Left kidney (tissue), 2 donors: Measurements from ENCODE around the gene ABTB2. TPM values are rescaled to one million over a fixed set of nuclear protein-coding genes. Genes with fewer than 3 reads are reported as not detected.

Experiments used
- DNase-seq: peaks from one replicate; pipeline ENCODE4 v3.0.0-alpha.2; 2013
- polyA plus RNA-seq: library from polyadenylated mRNA; unstranded; fragments of 120-200 nt; gene quantifications from one replicate; pipeline ENCODE4 v1.2.1, GENCODE V29; 2013; ENCODE audit not compliant: insufficient read length

Gene ABTB2
- polyA plus RNA-seq, 1 donor = 7.7 TPM

GRCh38 chr11:34150494-34151151, 207.2 kb downstream of the ABTB2 start:
- no peak for DNase-seq

DNA sequence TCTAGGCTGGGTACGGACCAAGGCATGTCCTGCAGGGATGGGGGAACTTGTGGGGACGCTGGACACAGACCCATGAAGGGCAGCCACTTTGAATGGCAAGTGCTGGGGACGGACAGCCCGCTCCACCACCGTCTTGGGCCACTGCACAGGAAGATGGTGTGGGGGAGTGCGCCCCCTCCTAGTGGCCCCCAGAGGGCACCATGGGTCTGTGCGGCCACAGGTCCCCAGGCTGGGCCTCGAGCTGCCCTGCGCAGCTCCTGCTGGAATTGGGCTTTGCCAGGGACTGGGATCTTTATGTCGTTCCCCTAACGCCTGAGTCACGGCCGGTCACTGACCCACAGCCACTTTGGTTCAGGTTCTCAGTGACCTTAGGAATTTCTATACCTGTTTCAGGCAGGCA, 208.0 kb downstream of the ABTB2 start:
- no peak for DNase-seq

DNA sequence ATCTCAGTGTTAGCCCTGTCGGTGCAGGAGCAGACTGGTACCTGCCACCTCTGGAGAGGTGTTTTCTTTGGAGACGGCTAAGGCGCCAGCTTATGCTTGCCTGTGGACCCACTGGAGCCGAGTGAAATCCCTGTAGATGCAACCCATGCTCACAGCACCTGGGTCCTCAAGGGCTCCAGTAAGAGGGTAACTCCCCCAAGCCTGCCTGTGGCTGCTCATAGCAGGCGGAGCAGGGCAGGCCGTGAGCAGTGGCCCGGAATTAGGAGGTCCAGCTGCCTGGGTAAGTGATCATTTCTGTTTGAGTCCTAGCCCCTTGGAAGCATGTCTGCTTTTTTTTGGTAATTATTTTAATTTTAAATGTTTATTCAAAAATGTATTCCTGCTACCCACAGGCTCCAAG, 208.5 kb downstream of the ABTB2 start:
- DNase-seq = no peak

GRCh38 chr11:34148504-34149165, 209.2 kb downstream of the ABTB2 start:
- no peak for DNase-seq

GRCh38 chr11:34147581-34147980, 210.2 kb downstream of the ABTB2 start:
- no peak for DNase-seq

GRCh38 chr11:34146866-34147265, 210.9 kb downstream of the ABTB2 start:
- DNase-seq = no peak

DNA sequence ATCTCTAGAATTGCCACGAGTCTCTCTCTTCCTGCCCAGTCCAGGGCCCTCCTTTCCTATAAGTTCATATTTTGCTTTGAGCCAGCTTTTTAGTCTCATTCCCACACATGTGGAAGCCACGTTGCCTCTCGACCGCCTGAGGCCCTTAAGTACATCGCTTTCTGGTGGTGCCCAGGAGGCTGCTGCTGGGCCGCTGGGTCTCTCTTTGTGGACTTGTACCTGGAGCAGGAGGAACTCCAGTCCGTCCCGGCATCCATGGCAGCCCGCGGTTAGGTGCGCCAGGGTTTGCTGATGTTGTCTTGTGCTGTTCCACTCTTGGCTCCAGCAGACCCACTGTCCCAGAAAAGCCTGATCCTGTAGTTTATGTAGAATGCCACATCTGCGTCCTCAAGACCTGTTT, 211.4 kb downstream of the ABTB2 start:
- no peak for DNase-seq

DNA sequence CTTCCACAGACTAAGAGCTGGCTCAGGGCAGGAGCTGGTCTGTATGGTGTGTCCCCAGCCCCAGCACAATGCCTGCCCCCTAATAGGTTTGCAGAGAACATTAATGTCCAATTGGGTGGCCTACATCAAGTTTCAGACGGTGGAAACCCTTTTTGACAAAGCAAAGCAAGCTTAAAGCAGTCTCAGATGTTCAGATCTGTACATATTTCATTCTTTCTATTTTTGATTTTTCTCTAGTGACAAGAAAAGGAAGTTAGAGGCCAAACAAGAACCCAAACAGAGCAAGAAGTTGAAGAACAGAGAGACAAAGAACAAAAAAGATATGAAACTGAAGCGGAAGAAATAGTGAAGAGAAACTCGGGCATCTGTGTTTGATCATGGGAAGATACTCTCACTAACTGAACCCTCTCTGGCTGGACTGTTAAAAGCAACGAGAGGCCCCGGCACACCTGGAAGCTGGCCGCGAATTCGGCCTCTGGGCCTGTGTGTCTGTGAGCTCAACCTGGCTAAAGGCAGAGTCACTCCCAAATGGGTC, 211.9 kb downstream of the ABTB2 start:
- DNase-seq = no peak

DNA sequence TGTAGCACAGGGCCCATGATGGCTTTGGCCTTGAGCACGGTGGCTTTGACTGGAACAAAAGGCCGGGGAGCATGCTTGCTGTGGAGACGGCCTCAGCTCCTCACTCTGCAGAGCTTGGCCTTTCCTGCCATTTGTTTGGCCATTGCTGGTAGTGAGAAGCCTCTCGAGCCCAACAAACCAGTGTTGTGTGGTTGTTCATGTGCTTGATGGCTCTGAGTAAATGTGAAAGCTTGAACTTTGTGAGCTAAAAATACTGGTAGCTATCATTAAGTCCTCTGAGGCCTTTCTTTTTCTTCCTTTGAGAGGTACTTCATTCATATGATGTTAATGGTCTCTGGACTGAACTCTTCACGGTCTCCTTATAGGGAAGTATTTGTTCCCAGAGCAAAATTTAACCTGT, 212.7 kb downstream of the ABTB2 start:
- no peak for DNase-seq

DNA sequence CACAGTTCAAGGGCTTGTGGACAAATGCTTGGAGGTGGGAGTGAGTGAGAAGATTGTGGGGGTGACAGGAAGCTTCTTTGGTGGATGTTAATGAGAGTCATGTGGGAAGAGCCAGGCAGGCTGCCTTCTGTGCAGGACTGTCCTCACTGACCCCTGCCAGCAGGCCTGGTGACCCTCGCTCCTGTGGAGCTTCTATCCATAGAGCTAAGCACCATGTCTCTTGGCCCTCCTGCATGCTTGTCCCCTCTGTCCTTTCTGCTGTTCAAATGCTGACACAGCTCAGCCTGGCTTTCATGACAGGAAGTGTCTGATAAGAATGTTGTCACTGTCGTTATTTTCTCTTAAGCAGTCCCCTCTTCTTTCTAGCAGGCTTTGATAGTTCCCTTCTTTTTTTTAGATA, 214.8 kb downstream of the ABTB2 start:
- no peak for DNase-seq

DNA sequence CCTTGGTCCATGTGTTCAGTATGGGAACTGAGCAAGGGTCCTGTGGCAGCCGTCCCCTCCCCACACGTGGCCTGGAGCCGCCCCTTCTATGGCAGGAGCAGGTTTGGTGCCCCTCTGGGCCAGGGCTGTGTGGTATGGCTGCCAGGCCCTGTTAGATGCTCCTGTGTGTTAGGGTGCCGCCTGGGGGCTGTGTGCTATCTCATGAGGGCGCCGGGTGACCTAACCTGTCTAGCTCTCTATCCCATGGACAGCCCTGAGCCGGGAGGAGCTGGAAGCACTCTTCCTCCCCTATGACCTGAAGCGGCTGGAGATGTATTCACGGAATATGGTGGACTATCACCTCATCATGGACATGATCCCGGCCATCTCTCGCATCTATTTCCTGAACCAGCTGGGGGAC, 217.7 kb downstream of the ABTB2 start:
- DNase-seq = no peak

DNA sequence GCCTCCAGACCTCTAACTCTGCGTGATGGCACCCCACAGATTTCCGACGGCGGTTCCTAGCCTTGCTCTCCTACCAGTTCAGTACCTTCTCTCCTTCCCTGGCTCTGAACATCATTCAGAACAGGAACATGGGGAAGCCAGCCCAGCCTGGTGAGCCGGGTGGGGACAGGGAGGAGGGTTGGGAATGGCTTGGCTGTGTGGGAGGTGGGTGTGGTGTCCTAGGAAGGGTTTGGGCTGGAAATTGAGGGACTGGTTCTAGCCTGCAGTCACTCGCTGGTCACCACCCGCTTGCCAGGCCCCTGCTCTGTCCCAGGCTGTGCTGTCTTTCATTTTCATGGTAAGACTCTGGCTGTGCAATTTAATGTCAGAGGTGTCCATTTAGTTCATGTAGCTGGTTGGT, 218.5 kb downstream of the ABTB2 start:
- DNase-seq = no peak

- DNase-seq = no peak
Observed at GRCh38 chr11:34136420-34136819, 221.4 kb downstream of the ABTB2 start.

GRCh38 chr11:34135439-34135838, 222.4 kb downstream of the ABTB2 start:
- DNase-seq = no peak

GRCh38 chr11:34134765-34135164, 223.0 kb downstream of the ABTB2 start:
- DNase-seq = no peak

DNA sequence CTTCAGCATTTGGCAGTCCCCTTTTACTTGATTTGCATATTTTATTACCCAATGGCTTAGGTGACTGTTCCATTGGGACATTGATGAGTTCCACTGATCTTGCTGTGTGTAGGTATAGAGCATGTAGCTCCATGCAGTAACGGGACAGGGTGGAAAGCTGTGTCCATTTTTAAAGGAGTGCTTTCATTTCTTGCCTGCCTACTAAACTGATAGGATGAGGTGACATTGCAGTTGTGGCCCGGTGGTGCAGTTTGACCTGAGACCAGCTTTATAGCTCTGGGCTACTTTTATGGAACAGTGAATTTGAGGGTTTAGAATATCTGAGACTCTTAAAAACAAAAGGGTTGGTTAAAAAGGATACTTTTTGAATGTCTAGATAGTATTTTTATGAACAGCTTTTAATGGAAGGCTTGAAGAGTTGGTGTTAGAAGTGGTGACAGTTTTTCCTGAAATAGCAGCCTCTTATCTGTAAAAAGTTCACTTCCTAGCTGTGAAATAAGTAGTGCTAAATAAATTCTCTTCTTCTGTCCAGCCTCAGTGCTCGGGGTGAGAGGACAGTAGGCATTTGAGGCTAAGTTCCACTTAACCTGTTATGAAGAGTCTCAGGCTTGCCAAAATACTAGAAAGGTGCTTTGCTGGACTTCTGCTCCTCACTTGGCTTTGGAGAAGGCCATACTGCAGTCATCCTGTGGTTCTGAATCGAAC, 225.4 kb downstream of the ABTB2 start:
- DNase-seq = no peak

- DNase-seq = no peak
Observed at GRCh38 chr11:34128824-34129223, 229.0 kb downstream of the ABTB2 start.

- no peak for DNase-seq
Observed at GRCh38 chr11:34126959-34127848, 230.6 kb downstream of the ABTB2 start.

DNA sequence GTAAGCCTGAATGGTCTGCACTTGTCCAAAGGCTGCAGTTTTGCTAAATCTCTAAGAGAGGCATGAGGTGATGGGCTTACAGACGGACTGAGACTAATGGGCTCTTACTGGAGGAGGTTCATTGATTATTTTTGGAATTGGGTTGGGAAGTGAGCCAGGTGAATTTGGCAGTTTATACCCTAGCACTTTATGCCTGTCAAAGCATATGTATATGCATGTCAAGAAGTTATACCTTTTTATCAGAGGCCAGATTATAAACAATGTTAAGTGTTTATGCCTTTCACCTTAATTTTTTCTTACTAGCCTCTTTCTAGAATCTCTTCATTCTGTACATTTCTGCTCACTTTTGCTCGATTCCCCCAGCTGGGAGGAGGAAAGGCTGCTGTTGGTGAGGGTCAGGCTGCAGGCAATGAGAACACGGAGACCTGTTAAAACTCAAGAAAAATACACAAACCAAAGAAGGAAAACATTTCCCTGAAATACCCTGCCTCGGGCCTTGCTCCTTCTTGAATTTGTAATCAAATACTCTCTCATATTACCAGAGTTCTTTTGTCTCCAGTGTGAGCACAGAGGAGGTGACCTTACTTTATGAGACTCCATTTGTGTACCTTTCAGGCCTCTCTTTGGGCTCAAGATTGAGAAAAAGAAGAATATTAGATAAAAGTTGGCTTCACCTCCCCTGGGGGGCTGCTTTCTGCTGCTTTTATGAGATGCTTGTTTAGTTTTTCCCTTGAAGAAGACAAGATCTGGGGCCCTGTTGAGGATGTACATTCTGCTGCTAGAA, 232.7 kb downstream of the ABTB2 start:
- no peak for DNase-seq

- DNase-seq = no peak
Observed at GRCh38 chr11:34120651-34121050, 237.2 kb downstream of the ABTB2 start.

GRCh38 chr11:34114471-34114870, 243.3 kb downstream of the ABTB2 start:
- no peak for DNase-seq
